Measurements from ENCODE around the gene CLDN14. TPM values are rescaled to one million over a fixed set of nuclear protein-coding genes. Genes with fewer than 3 reads are reported as not detected.

Gene CLDN14
- polyA plus RNA-seq, 1 donor, result not detected

DNA sequence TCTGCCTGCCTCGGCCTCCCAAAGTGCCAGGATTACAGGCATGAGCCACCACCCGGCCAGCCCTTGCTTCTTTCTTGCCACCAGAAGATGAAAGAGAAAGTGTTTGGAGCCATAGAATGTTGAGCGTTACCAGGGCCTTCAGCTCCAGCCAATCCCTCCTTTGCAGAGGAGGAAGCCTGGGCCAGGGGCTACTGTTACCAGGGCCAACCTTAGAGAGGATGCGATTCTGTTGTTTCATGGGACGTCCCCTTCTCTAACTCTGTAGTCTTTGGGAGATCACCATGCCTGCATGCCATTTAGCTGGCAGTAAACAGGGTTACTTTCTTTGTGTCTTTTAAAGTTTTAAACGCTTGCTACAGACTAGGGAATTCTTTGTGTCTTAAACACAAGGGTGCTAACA, 45.8 kb downstream of the CLDN14 start:
- no peak overlapping the region for H3K4me3 ChIP-seq (ENCODE audit: low read length)
- no peaks in the 10 kb centered on the region for H3K9me3 ChIP-seq (ENCODE audit: control insufficient read depth, low read depth, low read length)
- no peaks in the 10 kb centered on the region for H3K27me3 ChIP-seq (ENCODE audit: control insufficient read depth, insufficient read depth, low read length)
- peaks cover 10% of the 10 kb centered on the region for H3K4me1 ChIP-seq (ENCODE audit: control insufficient read depth, insufficient read depth, low read length)
- no peak for DNase-seq
- no CpG with 5 or more reads among the region's 6 CpGs for WGBS (ENCODE audit: insufficient coverage, low lambda C conversion rate)
- no peak overlapping the region for H3K27ac ChIP-seq (ENCODE audit: low read length)
- no peaks in the 10 kb centered on the region for H3K36me3 ChIP-seq (ENCODE audit: control insufficient read depth, insufficient read depth, low read length)

DNA sequence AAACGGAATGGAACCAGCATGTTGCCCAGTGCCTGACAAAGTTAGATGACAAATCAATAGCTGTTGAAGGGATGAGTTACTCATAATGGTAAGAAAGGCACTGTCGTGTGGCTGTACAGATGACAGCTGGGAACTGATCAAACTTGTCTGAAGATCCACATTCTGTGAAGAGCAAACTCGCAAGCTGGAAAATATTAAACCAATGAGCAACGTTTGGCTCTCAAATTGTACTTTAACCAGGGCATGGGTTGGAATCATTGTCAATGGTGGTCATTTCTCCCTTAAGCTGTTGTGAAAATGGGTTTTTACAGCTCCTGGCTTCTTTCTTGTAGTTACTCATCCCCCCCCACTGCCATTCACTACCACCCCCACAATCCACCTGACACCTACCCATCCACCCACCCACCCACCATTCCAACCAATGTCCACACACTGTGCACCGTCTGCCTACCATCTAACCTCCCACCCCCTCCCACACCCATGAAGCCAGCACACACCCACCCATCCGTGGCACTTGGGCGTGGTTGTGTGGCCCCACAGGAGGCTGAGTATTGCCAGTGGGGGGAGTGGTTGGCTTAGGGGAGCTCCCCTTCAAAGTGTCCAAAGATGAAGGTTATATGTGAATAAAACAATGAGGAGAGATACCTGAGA, 46.7 kb downstream of the CLDN14 start:
- no peak for DNase-seq
- Histone ChIP-seq H3K9me3 (ENCODE audit: control insufficient read depth, low read depth, low read length) (no peaks in the 10 kb centered on the region), H3K36me3 (ENCODE audit: control insufficient read depth, insufficient read depth, low read length) (no peaks in the 10 kb centered on the region), H3K27ac (ENCODE audit: low read length) (no peak overlapping the region), H3K27me3 (ENCODE audit: control insufficient read depth, insufficient read depth, low read length) (no peaks in the 10 kb centered on the region), H3K4me1 (ENCODE audit: control insufficient read depth, insufficient read depth, low read length) (peaks cover 10% of the 10 kb centered on the region), H3K4me3 (ENCODE audit: low read length) (no peak overlapping the region)
- no CpG with 5 or more reads among the region's 7 CpGs for WGBS (ENCODE audit: insufficient coverage, low lambda C conversion rate)

DNA sequence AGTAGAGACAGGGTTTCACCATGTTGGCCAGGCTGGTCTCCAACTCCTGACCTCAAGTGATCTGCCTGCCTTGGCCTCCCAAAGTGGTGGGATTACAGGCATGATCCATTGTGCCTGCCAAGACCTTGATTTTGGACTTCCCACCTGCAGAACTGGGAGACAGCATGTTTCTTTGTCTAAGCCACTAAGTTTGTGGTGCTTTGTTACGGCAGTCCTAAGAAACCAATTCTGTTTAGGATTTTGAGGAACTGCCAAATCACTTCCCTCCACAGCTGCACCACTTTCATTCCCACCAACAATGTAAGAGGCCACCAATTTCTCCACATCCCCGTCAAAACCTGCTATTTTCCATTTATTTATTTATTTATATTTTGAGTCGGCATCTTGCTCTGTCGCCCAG, 48.7 kb downstream of the CLDN14 start:
- WGBS (ENCODE audit: insufficient coverage, low lambda C conversion rate), result 100% methylated on average over 1 of the region's 4 CpGs
- Histone ChIP-seq H3K27ac (ENCODE audit: low read length) (no peak overlapping the region), H3K4me3 (ENCODE audit: low read length) (no peak overlapping the region), H3K9me3 (ENCODE audit: control insufficient read depth, low read depth, low read length) (no peaks in the 10 kb centered on the region), H3K36me3 (ENCODE audit: control insufficient read depth, insufficient read depth, low read length) (no peaks in the 10 kb centered on the region), H3K27me3 (ENCODE audit: control insufficient read depth, insufficient read depth, low read length) (no peaks in the 10 kb centered on the region), H3K4me1 (ENCODE audit: control insufficient read depth, insufficient read depth, low read length) (peaks cover 10% of the 10 kb centered on the region)
- DNase-seq, result no peak

DNA sequence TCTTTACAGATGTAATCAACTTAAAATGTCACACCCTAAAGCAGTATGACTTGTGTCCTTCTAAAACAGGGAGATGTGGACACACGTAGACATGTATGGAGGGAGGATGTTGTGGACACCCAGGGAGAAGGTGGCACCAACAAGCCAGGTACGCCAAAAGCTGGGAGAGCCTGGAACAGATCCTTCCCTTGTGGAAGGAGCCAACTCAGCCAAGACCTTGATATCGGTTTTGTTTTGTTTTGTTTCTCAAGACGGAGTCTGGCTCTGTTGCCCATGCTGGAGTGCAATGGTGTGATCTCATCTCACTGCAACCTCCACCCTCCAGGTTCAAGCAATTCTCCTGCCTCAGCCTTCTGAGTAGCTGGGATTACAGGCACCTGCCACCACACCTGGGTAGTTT, 49.1 kb downstream of the CLDN14 start:
- no peak for DNase-seq
- Histone ChIP-seq H3K27me3 (ENCODE audit: control insufficient read depth, insufficient read depth, low read length) (no peaks in the 10 kb centered on the region), H3K4me3 (ENCODE audit: low read length) (no peak overlapping the region), H3K36me3 (ENCODE audit: control insufficient read depth, insufficient read depth, low read length) (no peaks in the 10 kb centered on the region), H3K4me1 (ENCODE audit: control insufficient read depth, insufficient read depth, low read length) (peaks cover 10% of the 10 kb centered on the region), H3K27ac (ENCODE audit: low read length) (no peak overlapping the region), H3K9me3 (ENCODE audit: control insufficient read depth, low read depth, low read length) (no peaks in the 10 kb centered on the region)
- no CpG with 5 or more reads among the region's 4 CpGs for whole genome bisulfite sequencing (ENCODE audit: insufficient coverage, low lambda C conversion rate)

DNA sequence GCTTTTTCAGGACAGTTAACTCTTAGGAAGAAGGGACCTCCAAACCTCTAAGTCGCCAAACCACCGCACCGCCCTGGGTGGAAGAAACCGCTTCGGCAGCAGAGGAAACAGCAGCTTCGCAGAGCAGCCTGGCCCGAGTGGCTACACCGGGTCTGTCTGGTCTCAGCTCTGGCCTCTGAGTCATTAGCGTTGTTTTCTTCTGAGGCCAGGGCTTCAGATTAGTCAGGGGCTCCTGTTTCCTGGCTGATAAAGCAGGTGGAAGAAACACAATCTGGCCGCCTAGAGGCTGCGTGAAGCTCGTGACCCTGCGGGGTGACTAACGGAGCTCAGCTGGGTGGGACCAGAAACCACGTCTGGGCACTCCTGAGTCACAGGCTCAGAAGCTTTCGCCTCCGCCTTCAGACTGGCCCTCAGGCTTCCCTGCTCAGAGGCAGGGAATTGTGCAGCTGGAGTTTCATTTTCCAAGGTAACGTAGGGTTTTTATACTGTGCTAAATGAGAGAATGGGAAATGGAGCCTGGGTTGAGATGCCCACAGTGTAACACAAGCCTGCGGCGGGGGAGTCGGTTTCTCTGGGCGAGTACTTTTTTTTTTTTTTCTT, 49.9 kb downstream of the CLDN14 start:
- H3K27ac ChIP-seq (ENCODE audit: low read length), result peak overlapping the region; percentile 53
- H3K9me3 ChIP-seq (ENCODE audit: control insufficient read depth, low read depth, low read length), result no peaks in the 10 kb centered on the region
- DNase-seq, result peak; percentile 86 to 92
- H3K27me3 ChIP-seq (ENCODE audit: control insufficient read depth, insufficient read depth, low read length), result no peaks in the 10 kb centered on the region
- peaks cover 10% of the 10 kb centered on the region for H3K4me1 ChIP-seq (ENCODE audit: control insufficient read depth, insufficient read depth, low read length)
- no peaks in the 10 kb centered on the region for H3K36me3 ChIP-seq (ENCODE audit: control insufficient read depth, insufficient read depth, low read length)
- WGBS (ENCODE audit: insufficient coverage, low lambda C conversion rate), result 40% methylated on average over 1 of the region's 22 CpGs
- H3K4me3 ChIP-seq (ENCODE audit: low read length), result peak overlapping the region; percentile 6

DNA sequence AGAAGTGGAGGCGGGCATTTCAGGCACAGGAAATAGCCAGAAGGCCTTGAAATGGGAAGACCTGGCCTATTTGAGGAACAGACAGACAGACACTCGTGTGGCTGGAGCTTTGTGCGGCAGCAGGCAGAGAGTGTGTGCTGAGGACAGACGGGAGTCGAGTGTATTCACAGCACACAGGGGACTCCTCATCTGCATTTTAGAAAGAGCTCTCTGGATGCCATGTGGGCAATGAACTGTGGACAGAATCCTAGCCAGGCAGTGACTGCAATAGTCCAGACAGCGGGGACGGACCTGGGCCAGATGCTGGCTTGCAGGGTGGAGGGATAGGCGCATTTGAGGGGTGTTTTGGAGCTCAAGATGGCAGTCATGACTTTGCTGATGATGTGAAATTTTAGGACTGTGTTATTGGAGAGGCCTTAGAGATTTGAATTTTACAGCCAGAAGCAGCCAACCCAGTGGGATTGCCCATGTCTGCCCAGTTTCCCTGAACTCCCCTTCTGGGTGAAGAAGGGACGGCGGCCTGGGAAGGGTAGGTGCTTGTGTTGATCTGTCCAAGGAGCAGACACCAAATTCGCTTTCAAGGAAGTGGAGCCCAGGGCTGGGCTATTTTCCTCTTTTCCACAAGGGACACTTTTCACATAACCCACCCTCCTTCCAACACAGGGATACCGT, 51.0 kb downstream of the CLDN14 start:
- no peaks in the 10 kb centered on the region for H3K27me3 ChIP-seq (ENCODE audit: control insufficient read depth, insufficient read depth, low read length)
- no peak for DNase-seq
- H3K27ac ChIP-seq (ENCODE audit: low read length), result no peak overlapping the region
- no peak overlapping the region for H3K4me3 ChIP-seq (ENCODE audit: low read length)
- no peaks in the 10 kb centered on the region for H3K36me3 ChIP-seq (ENCODE audit: control insufficient read depth, insufficient read depth, low read length)
- H3K4me1 ChIP-seq (ENCODE audit: control insufficient read depth, insufficient read depth, low read length), result peaks cover 10% of the 10 kb centered on the region
- H3K9me3 ChIP-seq (ENCODE audit: control insufficient read depth, low read depth, low read length), result no peaks in the 10 kb centered on the region
- 88% methylated on average over 2 of the region's 12 CpGs for WGBS (ENCODE audit: insufficient coverage, low lambda C conversion rate)

DNA sequence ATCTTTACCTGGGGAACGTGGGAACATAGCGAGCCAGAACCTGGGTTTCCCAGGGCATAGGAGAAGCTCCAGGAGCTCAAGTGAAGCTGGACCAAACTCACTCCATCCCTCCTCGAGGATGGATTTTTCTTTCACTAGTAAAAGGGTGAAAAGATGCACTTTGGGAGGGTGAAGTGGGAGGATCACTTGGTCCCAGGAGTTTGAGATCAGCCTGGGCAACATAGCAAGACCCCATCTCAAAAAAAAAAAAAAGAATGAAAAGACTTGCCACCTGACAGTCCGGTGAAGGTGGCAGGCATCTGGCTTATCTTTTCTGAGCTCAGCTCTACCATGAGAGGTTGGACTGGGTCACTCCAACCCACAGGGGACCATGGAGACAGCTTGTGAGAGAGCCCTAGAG, 52.4 kb downstream of the CLDN14 start:
- DNase-seq, result no peak
- H3K36me3 ChIP-seq (ENCODE audit: control insufficient read depth, insufficient read depth, low read length), result no peaks in the 10 kb centered on the region
- no peak overlapping the region for H3K4me3 ChIP-seq (ENCODE audit: low read length)
- no CpG with 5 or more reads among the region's 4 CpGs for WGBS (ENCODE audit: insufficient coverage, low lambda C conversion rate)
- peaks cover 10% of the 10 kb centered on the region for H3K4me1 ChIP-seq (ENCODE audit: control insufficient read depth, insufficient read depth, low read length)
- peaks cover 6% of the 10 kb centered on the region for H3K9me3 ChIP-seq (ENCODE audit: control insufficient read depth, low read depth, low read length)
- H3K27ac ChIP-seq (ENCODE audit: low read length), result no peak overlapping the region
- H3K27me3 ChIP-seq (ENCODE audit: control insufficient read depth, insufficient read depth, low read length), result no peaks in the 10 kb centered on the region

DNA sequence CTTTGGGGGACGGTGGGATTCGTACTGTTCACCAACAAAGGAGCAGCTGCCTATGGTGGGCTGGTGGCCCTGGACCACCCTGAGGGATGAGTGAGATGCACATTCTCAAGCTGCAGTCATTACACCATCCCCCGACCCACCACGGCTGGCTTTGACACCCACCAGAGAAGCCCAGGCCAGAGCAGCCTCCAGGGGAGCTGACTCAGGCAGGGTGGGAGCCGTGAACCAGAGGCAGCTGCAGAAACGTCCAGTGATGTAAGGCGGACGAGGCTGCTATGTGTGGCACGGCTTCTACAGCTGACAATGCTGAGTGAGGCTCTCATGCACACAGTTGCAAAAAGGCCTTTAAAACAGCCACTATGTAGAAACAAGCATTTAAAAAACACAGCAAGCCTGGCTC, 54.6 kb downstream of the CLDN14 start:
- no CpG with 5 or more reads among the region's 9 CpGs for WGBS (ENCODE audit: insufficient coverage, low lambda C conversion rate)
- Histone ChIP-seq H3K4me3 (ENCODE audit: low read length) (no peak overlapping the region), H3K27ac (ENCODE audit: low read length) (no peak overlapping the region), H3K27me3 (ENCODE audit: control insufficient read depth, insufficient read depth, low read length) (no peaks in the 10 kb centered on the region), H3K9me3 (ENCODE audit: control insufficient read depth, low read depth, low read length) (peaks cover 6% of the 10 kb centered on the region), H3K4me1 (ENCODE audit: control insufficient read depth, insufficient read depth, low read length) (peaks cover 7% of the 10 kb centered on the region), H3K36me3 (ENCODE audit: control insufficient read depth, insufficient read depth, low read length) (no peaks in the 10 kb centered on the region)
- no peak for DNase-seq

DNA sequence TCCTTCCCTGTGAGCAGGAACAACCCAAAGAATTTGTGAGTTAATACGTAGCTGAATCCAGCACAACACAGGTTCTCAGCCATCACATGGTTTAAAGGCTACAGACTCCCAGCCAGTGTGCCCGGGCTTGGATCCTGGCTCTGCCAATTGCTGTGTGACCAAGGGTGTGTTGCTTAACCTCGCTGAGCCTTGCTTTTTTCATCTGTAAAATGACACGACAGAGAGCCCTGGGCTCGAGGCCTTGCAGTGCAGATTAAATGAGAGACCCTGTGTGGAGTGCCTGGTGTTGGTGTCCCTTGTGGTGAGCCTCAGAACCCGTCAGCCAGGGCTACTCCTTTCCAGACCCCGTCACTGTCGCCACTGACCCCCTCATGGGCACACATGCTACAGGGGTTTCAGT, 55.3 kb downstream of the CLDN14 start:
- Histone ChIP-seq H3K27ac (ENCODE audit: low read length) (no peak overlapping the region), H3K4me3 (ENCODE audit: low read length) (no peak overlapping the region), H3K27me3 (ENCODE audit: control insufficient read depth, insufficient read depth, low read length) (no peaks in the 10 kb centered on the region), H3K4me1 (ENCODE audit: control insufficient read depth, insufficient read depth, low read length) (peaks cover 2% of the 10 kb centered on the region), H3K36me3 (ENCODE audit: control insufficient read depth, insufficient read depth, low read length) (no peaks in the 10 kb centered on the region), H3K9me3 (ENCODE audit: control insufficient read depth, low read depth, low read length) (peaks cover 6% of the 10 kb centered on the region)
- DNase-seq, result no peak
- no CpG with 5 or more reads among the region's 8 CpGs for WGBS (ENCODE audit: insufficient coverage, low lambda C conversion rate)

DNA sequence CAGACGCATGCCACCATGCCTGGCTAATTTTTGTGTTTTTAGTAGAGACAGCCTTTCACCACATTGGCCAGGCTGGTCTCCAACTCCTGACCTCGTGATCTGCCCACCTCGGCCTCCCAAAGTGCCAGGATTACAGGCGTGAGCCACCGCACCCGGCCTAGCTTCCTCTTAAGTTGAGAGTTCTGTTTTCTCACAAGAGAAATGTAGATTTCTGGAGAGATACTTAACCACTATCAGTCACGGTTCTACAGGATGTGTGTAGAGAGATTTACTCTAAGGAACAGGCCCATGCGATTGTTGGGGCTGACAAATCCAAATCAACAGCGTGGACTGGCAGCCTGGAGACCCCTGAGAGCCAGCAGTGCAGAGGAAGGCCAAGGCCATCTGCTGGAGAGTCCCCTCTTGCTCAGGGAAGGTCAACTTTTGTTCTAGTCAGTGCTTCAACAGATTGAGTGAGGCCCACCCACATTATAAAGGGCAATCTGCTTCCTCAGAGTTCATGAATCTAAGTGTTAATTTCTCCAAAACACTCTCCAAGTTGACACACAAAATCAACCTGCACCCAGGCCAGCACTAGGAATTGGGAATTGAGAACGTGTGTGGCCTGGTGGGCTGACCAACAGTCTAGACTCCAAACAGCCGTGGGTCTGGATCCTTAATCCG, 56.0 kb downstream of the CLDN14 start:
- no peak overlapping the region for H3K4me3 ChIP-seq (ENCODE audit: low read length)
- H3K27me3 ChIP-seq (ENCODE audit: control insufficient read depth, insufficient read depth, low read length), result no peaks in the 10 kb centered on the region
- DNase-seq, result no peak
- no peaks in the 10 kb centered on the region for H3K36me3 ChIP-seq (ENCODE audit: control insufficient read depth, insufficient read depth, low read length)
- H3K9me3 ChIP-seq (ENCODE audit: control insufficient read depth, low read depth, low read length), result peaks cover 6% of the 10 kb centered on the region
- WGBS (ENCODE audit: insufficient coverage, low lambda C conversion rate), result no CpG with 5 or more reads among the region's 12 CpGs
- no peak overlapping the region for H3K27ac ChIP-seq (ENCODE audit: low read length)
- no peaks in the 10 kb centered on the region for H3K4me1 ChIP-seq (ENCODE audit: control insufficient read depth, insufficient read depth, low read length)
